COR-L47 (cell line): ENCODE data around the gene ABI3.

Experiments
- DNase-seq: peaks from one replicate; lab custom pipeline; 2025; lab: John Stamatoyannopoulos, UW

The ABI3 gene

DNA sequence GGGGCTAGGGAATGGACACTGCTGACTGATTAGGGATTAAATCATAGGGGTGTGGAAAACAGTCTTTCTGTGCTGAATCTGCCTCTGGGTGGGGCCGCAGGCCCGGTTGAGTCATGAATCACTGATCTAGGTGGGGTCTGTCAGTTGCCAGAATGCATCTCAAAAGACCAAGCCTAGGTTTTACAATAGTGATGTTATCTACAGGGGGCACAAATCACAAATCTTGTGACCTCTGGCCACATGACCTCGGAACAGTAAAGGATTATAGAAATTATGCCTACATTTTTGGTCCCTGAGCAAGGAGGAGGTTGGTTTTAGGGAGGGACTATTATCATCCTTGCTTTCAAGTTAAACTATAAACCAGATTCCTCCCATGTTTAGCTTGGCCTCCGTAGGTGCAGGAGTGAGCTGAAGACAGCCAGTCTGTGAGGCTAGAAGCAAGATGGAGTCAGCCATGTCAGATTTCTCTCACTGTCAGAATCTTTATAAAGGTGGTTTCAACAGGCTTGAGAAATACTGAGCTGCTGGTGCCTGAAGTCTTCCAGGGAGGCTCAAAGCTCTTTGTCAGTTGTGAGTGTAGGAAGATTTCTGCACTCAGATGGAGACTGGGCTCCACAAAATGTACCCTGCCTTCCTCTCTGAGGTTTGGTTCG lies 13.0 kb upstream of the ABI3 start:
- no peak for DNase-seq

DNA sequence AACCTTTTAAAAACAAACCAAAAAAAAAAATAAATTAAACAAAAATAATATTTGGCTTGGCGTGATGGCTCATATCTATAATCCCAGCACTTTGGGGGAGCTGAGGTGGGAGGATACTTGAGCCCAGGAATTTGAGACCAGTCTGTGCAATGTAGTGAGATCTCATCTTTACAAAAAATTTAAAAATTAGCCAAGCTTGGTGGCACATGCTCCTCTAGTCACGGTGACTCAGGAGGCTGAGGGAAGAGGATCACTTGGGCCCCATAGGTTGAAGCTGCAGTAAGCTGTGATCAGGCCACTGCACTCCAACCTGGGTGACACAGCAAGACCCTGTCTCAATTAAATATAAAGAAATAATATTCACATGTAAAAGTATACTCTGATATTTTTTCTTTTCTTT lies 12.3 kb upstream of the ABI3 start:
- no peak for DNase-seq

GRCh38 chr17:49200423-49201083 lies 10.0 kb upstream of the ABI3 start:
- DNase-seq: no peak

GRCh38 chr17:49201481-49201927 lies 9.0 kb upstream of the ABI3 start:
- no peak for DNase-seq

DNA sequence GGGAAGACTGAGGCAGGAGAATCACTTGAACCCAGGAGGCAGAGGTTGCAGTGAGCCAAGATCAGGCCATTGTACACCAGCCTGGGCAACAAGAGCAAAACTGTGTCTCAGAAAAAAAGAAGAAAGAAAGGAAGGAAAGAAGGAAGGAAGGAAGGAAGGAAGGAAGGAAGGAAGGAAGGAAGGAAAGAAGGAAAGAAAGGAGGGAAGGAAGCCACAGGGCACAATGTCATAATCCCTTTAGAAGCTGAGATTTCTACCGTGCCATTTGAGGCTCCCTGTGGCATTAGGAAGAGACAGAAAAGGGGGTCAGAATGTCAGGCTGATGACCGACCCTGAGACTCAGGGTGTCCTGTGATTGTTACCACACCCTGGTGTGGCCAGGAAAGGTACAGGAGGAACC lies 6.7 kb upstream of the ABI3 start:
- no peak for DNase-seq

DNA sequence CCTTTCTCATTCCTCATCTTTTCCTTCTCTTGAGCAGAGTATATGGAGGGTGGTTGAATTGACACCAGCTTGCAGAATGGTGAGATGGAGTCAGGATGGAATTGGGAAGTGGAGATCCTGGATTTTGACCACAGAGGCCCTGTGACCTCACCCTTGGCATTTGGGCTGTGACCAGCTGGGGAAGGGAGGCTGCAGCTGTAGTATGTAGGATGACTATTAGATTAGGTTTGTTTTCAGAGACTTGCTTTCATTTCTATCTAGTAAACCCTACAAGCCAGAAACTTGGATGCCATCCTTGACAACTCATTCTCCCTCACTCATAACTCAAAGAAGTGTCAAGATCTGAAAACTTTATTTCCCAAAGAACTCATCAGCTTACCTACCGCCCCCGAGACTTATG lies 6.0 kb upstream of the ABI3 start:
- no peak for DNase-seq

DNA sequence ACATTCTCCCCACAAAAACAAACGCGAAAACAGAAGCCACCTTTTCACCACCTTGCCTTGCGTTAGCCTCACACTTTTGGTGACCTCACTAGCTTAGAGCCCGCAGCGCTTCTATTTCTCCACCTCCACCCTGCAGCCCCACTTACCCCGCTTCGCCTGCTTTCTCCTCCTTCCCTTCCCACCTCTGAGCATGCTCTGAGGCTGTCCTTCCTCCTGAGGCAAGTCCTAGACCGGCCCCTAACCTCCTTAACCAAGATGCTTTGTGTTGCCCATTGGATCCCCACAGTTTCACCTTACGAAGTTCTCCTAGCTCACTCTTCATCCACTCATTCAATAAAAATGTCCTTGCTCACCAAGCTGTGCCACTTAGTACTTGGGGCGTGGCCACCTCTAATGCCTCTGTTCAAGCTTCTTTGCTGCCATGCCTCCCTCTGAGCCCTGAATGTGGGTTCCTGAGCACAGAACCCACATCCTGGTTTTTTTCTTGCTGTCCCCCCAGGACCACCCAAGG lies 1.4 kb upstream of the ABI3 start:
- no peak for DNase-seq

DNA sequence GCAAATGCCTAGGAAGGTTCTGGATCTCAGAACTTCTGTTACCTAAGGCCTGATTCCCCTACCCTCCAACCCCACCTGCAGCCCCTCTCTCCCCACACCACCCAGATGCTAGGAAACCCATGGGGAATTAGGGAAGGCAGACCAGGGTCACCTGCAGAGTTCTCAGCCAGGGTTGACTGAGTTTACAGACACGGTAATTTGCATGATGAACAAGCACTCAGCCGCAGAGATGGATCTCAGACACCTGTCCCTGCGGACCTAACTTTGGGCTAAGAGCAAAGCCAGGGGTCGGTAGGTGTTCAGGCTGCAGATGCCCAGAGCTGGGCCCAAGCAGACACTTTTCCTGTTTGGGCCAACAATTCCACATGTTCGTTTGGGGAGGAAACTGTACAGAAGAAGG lies 2.9 kb downstream of the ABI3 start:
- no peak for DNase-seq

GRCh38 chr17:49213847-49214246 lies 3.3 kb downstream of the ABI3 start:
- no peak for DNase-seq

GRCh38 chr17:49214676-49215360 lies 4.3 kb downstream of the ABI3 start:
- DNase-seq: no peak

DNA sequence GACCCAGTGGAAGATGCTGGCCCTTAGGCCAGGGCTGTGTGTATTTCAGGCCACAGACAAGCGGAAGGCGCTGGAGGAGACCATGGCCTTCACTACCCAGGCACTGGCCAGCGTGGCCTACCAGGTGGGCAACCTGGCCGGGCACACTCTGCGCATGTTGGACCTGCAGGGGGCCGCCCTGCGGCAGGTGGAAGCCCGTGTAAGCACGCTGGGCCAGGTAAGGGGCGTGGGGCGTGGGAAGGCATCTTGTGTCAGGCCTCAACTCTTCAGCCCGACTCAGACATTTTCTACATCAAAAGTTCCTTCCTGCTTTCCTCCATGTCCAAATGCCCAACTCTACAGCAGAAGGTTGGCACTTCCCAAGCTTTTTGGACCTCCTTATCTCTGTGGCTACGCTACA lies 6.0 kb downstream of the ABI3 start:
- no peak for DNase-seq

- no peak for DNase-seq
These were observed 6.6 kb downstream of the ABI3 start for GRCh38 chr17:49216953-49217650.

GRCh38 chr17:49217651-49218413 lies 7.3 kb downstream of the ABI3 start:
- DNase-seq: no peak

- no peak for DNase-seq
These were observed 8.7 kb downstream of the ABI3 start for GRCh38 chr17:49218941-49219913.

- no peak for DNase-seq
These were observed 9.5 kb downstream of the ABI3 start for GRCh38 chr17:49219987-49220386.

GRCh38 chr17:49223168-49223516 lies 12.6 kb downstream of the ABI3 start:
- DNase-seq: no peak

- no peak for DNase-seq
These were observed 13.2 kb downstream of the ABI3 start for GRCh38 chr17:49223517-49224197.

- DNase-seq: no peak
These were observed 13.9 kb downstream of the ABI3 start for GRCh38 chr17:49224198-49224996.

DNA sequence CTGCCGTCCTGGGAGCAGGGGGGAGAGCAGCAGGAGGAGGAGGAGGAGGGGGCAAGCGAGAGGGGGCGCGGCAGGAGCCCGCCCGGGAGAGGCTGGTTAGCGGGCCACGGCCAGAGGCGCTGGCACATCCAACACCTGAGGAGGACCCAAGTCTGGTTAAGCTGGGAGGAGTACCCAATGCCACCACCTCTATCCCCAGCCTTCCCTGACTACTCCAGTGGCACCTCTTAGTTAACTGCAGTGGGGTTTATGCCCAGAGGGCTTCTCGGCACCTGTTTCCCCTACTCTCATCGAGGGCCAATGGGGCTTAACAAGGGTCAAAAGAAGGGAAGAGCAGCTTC lies 14.5 kb downstream of the ABI3 start:
- no peak for DNase-seq
